HG03342 (cell line): ENCODE results near the gene SFTPA2.
"Not testable (repeated sequence)": the region's sequence is repeated elsewhere in the genome, so short reads cannot be mapped to it uniquely, and the experiment has no call there.

Experiments used
- ATAC-seq: cut with Tn5 transposase; IDR thresholded peaks from one replicate; pipeline ENCODE4 v1.9.1; 2021; ENCODE audit warnings: mild to moderate bottlenecking, moderate library complexity; ENCODE audit not compliant: unreplicated experiment

The SFTPA2 gene

DNA sequence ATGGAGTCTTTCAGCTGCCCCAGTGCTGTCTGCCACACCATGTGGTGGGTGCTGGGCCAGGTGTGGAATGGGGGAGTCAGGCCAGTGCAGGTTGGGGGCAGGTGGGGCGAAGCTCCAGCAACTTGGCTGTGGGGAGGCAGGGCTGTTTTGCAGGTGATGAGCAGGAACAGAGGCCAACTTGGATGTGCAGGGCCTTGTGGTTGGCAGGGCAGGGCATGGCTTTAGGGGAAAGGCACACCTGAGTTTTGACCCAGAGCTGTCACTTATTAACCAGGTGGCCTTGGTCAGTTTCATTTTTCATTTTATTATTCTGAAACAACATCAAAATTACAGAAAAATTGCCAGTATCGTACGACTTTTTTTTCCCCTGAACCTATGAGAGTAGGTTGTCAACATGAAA, 1.1 kb upstream of the SFTPA2 start:
- no peak for ATAC-seq

DNA sequence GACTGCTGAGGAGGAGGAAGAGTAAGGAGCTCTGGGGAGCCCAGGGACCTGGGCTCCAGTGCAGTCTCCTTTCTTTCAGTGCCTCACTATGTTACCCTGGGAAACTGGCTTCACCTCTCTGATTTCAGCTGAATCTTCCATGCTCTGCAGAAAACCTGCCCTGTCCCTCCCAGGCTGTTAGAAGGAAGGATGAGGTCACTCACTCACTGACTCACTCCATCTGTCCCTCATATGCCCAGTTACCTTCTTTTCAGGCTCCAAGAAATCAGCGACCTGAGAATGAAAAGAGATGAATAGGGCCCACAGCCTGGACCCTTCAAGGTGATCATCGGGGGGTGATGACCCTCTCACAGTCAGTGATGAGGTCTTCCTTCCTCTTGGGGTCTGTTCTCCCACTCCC, 481 bp downstream of the SFTPA2 start:
- no peak for ATAC-seq

DNA sequence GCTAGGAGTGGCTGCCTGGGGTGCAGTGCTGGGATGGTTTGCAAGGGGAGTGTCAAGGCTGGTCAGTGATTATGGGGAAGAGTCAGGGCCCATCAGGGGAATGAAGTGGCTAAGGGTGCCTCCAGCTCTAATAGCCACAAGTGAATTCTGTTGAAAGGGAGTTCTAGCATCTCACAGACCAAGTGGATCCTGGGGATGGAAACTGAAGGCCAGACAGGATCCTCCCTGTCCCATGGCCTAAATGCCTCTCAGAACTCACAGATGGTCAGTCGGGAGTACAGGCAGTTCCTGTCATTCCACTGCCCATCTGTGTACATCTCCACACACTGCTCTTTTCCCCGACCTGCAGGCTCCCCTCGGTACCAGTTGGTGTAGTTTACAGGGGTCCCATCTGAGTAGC, 3.2 kb downstream of the SFTPA2 start:
- not testable (repeated sequence) for ATAC-seq

DNA sequence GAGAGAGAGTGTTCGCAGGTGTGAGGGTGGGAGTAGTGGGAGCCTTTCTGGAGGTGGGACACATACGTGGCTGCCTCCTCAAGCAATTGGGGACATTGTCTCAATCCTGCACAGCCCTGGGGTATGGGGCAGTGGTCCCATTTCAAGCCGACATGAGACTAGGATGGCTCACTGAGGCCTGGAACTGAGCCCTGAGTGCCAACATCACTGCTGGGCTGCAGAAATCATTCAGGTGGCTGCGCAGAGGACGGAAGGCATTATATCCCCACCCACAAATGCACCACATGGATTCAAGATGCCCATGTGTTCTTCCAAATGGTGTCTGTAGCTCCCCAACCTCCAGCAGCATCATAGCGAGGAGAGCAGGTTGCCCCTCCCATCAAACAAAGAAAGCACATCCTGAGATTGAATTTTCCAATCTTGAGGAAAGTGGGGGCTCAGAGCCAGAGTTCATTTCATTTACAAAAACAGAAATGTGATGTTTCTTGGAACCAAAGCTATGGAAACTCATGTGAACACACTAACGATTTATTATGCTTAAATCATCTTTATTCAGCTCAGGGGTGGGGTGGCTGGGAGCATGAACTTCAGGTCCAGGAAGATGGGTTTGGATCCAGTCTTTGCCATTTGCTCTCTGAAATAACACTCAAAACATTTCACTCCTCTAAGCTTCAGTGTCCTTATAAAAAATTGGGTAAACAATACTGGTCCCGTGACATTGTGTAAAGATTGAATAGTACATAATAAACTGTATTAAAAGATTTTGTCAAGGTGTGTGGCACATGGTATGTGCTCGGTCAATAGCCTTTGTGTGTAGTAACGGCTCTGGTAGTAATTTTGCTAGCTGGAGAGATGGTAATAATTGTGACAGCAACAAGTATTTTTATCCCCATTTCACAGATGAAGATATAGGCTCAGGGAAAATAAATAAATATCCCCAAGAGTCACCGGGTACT, 4.6 kb downstream of the SFTPA2 start:
- no peak for ATAC-seq

DNA sequence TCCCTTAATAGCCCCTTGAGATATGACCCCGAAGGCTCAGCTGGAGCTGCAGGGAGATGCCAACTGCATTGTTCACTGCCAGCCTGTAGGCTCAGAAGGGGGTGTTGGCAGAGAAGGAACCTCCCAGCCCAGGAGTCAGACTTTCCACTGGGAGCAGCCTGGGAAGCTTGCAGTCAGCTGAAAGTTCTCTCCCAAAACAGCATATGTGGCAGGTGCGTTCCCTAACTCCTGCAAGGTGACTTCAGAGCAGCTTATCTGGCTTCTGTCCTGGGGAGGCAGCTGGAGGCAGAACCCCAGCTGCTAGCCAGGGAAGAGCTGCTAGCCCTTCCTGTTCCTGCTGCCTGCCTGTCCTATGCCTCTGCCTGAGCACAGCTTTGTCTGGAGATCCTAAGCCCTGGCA, 8.1 kb downstream of the SFTPA2 start:
- no peak for ATAC-seq

DNA sequence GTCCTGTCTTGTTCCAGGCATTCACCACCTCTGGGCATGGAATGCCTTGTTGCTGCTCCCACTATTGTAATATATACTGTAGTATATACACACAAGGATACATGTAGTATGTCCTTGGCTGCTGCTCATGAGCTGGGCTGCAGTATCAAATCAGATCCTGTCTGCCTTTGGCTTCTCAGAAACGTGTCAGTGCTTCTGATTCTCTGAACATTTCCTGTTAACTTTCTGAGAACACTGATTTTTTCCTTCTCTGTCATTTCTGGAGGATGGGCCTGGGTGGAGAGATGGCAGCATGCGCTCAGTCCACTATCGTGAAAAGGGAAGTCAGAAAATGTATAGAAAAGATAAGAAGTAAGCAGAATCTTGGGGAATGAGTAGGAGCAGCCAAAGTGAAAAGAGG, 12.2 kb downstream of the SFTPA2 start:
- ATAC-seq: no peak

DNA sequence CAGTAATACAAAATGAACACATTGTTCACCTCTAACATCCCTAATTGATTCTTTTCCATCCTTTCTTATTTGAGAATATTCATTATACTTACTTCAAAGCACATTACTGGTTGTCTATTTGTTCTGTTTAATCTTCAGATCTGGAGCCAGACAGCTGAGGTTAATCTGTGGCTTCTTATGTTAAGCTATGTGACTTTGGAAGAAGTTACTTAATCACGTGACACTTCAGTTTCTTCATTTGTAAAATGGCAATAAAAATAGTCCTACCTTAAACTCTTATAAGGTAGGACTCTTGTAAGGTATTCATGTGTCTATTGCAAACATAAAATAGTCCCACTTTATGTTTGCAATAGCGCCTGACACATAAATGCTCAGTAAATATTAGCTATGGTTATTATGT, 13.1 kb downstream of the SFTPA2 start:
- not testable (repeated sequence) for ATAC-seq

DNA sequence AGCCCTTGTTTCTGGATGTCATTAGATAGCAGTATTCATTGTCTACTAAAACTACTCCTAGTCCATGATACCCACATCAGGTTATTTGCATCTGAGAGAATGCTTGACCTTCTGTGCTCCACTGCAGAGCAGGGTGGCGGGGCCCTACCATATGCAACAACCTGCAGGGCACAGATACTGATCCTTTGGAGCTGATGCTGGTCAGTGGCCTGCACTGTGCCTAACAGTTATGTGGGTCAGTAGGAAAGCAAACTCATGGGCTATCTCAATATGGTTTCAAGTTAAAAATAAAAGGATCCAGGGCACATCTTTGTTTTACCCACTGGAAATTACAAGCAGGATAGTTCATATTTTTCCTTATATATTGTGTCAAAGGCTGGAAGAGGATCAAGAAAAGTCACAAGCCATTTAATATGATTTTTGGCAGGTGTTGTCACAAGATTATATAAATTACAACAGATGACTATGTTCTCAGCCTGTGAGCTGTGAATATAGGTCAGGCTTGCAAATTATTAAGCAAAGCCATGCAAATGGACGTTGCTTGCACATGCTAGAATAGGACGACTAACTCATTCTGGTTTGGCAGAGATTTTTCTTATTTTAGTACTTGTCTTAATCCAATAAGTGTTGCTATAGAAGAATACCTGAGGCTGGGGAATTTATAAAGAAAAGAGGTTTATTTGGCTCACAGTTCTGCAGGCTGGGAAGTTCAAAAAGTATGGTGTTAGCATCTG, 15.1 kb downstream of the SFTPA2 start:
- ATAC-seq: not testable (repeated sequence)

DNA sequence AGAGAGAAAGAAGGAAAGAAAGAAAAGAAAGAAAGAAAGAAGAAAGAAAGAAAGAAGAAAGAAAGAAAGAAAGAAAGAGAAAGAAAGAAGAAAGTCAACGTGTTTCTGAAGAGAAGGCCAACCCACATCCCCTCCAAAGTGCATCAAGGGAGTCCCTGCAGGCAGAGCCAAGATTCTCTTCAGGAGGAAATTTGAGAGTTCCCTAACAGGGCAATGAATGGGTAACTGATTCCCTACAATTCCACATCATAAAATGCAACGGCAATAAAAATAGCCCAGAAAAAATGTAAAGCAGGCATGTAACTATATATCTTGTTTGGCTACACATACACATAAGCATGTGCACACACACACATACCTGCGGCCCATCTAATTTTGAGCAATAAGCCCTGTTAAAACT, 15.8 kb downstream of the SFTPA2 start:
- ATAC-seq: not testable (repeated sequence)

DNA sequence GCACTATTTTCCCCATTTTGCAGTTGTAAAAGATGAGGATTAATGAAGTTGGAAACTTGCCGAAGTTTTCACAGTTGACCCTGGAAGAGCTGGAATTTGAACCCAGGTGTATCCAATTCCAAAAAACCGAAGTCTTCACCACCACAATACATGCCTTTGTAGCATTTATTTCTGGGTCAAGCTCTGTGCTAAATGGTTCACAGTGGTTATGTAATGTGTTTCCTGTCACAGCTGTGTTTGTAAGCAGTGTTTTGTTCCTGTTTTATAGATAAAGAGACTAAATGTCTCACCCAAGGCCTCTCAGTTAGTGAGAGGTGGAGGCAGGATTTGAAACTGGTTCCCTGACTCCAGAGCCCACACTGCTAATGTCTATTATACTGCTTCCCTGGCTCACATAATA, 17.6 kb downstream of the SFTPA2 start:
- ATAC-seq: no peak

DNA sequence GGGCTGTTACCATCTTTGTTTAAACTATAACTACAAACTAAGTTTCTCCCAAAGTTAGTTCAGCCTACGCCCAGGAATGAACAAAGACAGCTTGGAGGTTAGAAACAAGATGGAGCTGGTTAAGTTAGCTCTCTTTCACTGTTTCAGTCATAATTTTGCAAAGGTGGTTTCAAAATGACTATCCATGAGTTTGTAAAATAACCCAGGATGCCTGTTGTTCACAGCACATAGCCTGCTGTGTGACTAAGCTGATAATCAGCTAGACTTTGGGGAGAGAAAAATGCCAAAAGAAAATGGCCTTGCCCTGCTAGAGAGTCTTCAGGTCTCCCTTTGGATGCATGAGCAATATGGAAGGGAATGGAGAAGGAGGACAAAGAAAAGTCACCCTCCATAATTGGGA, 19.3 kb downstream of the SFTPA2 start:
- peak; percentile 92 for ATAC-seq

DNA sequence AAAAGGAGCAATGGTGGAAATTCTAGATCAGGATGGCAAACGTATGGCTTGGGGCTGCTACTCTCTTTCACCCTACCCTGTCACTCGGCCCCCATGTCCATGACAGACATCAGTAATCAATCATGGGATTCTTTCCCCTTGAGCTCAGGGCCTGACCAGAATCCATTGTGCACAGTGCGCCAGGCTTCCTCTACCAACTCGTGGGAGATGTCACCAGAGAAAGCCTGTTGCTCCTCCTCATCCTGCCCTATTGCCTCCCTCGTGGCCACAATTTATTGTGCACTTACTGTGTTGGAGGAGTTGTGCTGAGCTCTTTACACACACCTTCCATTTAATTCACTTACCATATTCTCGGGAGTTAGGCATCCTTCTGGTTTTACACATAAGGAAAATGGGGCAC, 21.9 kb downstream of the SFTPA2 start:
- ATAC-seq: not testable (repeated sequence)

DNA sequence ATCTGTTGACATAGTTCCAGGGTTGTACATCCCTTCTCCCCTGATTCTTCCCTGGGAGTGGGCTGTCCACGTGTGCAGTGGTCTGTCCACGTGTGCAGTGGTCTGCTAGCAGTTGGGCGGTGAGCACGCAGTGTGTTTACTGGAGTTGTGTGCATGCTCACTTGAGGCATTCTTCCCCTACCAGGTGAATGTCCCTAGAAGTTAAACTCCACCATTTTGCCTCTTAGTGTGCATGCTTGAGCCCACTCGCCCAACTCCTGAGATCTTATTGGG, 26.4 kb downstream of the SFTPA2 start:
- ATAC-seq: not testable (repeated sequence)

DNA sequence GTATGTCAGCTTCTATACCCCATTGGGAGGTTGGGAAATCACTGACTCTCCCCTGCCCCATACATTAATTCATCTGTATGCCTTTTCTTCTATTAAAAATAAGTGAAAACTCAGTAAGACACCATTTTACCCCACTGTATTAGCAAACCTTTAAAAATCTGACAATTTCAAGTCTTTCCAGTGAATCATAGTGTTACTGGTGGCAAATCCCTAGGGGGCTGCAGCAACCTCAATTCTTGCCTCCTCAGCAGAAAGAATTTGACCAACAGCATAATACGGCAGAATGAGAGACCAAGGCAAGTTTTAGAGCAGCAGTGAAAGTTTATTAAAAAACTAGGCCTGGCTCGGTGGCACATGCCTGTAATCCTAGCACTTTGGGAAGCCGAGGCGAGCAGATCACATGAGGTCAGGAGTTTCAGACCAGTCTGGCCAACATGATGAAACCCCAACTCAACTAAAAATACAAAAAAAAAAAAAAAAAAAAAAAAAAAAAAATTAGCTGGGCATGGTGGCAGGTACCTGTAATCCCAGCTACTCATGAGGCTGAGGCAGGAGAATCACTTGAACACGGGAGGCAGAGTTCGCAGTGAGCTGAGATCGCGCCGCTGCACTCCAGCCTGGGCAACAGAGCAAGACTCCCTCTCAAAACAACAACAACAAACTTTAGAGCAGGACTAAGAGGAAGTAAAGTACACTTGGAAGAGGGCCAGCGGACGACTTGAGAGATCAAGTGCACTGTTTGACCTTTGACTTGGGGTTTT, 26.9 kb downstream of the SFTPA2 start:
- ATAC-seq: not testable (repeated sequence)

DNA sequence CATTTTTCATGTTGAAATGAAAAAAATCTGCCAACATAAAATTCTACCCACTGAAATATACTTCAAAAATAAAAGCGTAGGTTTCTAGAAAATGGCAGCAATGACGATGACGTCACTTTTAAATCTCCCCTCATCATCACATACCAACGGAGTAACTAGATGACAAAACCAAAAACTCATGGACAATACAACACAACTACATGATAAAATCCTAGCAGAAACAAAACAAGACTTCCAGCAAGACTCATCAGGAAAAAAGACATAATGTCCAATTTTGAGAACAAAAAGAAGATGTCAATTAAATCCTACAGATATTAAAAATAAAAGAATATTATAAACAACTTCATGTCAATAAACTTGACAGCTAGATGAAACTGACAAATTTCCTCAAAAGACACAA, 31.9 kb downstream of the SFTPA2 start:
- not testable (repeated sequence) for ATAC-seq

DNA sequence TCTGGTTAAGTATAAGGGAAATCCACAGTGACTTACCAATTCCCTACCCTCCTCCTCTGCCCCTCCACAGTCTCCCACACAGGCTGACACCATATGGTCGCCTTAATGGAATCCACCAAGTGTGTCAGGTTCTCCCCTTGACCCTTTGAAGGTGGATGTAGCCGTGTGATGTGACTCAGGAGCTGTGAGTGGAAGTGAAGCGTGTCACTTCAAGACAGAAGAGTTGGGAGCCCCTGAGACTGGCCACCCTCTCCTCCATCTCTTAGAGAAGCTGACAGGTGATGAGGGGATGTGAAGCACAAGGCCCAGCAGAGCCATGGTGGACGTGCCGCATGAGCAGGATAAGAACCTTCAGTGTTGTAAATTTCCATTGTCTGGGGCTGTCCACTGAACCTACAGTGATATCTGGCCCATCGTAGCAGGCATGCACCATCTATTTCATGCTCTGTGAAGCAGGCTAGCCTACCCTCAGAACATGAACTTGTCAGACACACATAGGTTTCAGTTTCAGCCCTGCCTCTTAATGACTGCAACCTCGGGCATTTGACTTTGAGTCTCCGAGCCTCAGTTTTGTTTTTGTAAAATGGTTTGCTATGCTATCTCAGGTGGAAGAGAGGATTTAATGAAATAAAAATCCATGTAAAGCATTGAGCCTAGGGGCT, 35.0 kb downstream of the SFTPA2 start:
- ATAC-seq: peak; percentile 98

DNA sequence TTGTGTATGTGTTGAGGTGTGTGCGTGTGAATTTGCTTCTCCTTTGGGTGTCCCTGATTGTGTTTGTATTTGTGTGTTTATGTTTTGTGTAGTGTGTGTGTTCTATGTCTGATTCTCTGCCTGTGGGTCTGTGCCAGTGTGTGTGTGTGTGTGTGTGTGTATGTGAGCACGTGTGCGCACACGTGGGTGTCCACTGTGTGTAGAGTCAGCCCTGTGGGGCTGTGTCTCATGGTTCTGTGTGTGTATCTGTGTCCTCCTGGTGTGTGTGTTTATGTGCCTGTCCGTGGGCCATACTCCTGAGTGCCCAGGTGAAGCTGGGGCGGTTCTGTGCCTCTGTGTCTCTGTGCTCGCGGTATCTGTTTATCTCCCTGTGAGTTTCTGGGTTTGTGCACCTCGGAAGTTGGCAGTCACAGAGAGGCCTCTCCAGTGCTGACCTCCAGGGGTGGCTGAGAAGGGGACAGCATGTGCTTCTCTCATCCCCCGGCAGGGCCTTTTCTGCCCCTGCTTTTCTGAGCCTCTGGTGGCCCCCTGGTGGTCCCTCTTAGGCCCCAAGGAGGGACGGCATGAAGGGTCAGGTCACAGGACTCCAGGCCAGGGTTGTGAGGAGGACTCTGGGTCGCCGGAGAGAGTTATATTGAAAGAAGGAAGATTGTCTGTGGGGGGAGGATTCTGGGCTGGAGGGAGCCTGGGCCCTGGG, 36.9 kb downstream of the SFTPA2 start:
- ATAC-seq: not testable (repeated sequence)

DNA sequence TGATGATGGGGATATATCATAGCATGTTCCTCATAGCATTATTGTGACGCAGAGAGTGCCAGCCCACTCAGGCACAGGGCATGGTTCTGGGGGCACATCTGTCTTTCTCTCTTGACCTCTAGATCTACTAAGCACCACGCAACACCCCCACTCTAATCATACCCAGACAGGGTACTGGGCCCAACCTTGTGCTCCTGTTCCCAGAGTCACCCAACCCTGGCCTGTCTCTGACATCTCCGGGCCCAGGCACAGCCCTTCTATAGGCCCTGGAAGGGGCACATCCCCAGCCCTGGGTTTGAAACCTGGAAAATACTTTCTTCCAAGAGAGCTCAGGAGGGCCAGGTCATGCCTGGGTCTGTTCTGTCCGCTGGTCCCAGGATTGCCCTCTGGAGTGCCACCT, 37.7 kb downstream of the SFTPA2 start:
- not testable (repeated sequence) for ATAC-seq

DNA sequence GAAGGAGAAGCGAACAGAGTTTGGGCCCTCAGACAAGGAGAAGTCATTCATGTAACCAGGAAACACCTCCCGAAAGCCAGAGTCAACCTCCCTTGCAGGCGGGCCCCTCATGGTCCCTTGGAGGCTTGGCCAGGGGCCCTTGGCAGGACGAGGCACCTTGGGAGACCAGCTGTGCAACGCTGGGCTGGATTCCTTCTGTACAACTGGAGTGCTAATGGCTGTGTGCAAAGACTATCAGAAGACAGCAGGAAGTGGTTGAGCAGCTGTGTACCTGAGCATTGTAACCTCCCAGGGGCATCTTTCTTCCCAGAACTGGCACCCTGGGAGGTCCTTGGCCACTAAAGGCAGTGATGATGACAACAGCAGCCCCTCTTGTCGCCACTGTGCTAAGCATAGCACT, 38.5 kb downstream of the SFTPA2 start:
- not testable (repeated sequence) for ATAC-seq

DNA sequence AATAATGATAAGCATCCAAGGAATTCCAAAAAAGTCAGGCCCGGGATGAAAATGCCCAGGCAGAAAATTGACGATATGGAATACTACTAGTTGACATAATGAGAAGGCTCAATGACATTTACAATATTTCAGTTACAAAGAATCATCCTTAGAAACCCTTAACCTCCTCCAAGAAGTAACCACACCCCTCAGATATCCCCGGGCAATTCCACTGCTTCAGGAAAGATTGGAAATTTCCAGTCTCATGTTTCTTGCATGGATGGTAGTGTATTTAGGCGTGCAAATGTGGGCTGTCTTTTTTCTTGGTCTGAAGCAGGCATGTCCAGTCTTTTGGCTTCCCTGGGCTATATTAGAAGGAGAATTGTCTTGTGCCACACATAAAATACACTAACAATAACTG, 42.6 kb downstream of the SFTPA2 start:
- ATAC-seq: not testable (repeated sequence)
